IMR-90 (cell line): ENCODE data around the gene MYEF2.

Experiments used
- BHLHE40 ChIP-seq: fragments of 150-350 bp; IDR thresholded peaks from 2 replicates; pipeline ENCODE4 v1.6.1; 2016; ENCODE audit warnings: mild to moderate bottlenecking, low read depth, low read length
- ELK1 ChIP-seq: fragments of 150-350 bp; IDR thresholded peaks from 2 replicates; pipeline ENCODE4 v1.6.1; 2016; ENCODE audit warnings: low read depth, mild to moderate bottlenecking, low read length, moderate library complexity, borderline replicate concordance
- MAFK ChIP-seq: IDR thresholded peaks from 2 replicates; pipeline ENCODE4 v1.6.1; 2012; ENCODE audit warnings: low read depth, low read length, improper control_type of control experiment
- MXI1 ChIP-seq: IDR thresholded peaks from 2 replicates; pipeline ENCODE4 v1.6.1; 2012; ENCODE audit warnings: low read depth, mild to moderate bottlenecking, low read length, moderate library complexity, borderline replicate concordance
- POLR2A ChIP-seq: IDR thresholded peaks from 2 replicates; pipeline ENCODE4 v1.6.1; 2012; ENCODE audit warnings: mild to moderate bottlenecking, low read depth, low read length
- RAD21 ChIP-seq: IDR thresholded peaks from 2 replicates; pipeline ENCODE4 v1.6.1; 2012; ENCODE audit warnings: low read length, improper control_type of control experiment
- RFX5 ChIP-seq: IDR thresholded peaks from 2 replicates; pipeline ENCODE4 v1.8.0; 2012; ENCODE audit warnings: low read depth, mild to moderate bottlenecking, low read length, moderate library complexity
- SMC3 ChIP-seq: fragments of 150-350 bp; IDR thresholded peaks from 2 replicates; pipeline ENCODE4 v1.6.1; 2016; ENCODE audit warnings: low read depth, mild to moderate bottlenecking, antibody characterized with exemption, low read length, moderate library complexity
- TF ChIP-seq, protein P1 (sequence below): conservative IDR thresholded peaks from 2 replicates; pipeline ENCODE4 v1.5.1; 2012; ENCODE audit warnings: mild to moderate bottlenecking, low read depth, low read length, improper control_type of control experiment
- TF ChIP-seq, protein P2 (sequence below): fragments of 150-350 bp; IDR thresholded peaks from 2 replicates; pipeline ENCODE4 v1.6.1; 2017; ENCODE audit warnings: mild to moderate bottlenecking, antibody characterized with exemption, low read length, low read depth

DNA sequence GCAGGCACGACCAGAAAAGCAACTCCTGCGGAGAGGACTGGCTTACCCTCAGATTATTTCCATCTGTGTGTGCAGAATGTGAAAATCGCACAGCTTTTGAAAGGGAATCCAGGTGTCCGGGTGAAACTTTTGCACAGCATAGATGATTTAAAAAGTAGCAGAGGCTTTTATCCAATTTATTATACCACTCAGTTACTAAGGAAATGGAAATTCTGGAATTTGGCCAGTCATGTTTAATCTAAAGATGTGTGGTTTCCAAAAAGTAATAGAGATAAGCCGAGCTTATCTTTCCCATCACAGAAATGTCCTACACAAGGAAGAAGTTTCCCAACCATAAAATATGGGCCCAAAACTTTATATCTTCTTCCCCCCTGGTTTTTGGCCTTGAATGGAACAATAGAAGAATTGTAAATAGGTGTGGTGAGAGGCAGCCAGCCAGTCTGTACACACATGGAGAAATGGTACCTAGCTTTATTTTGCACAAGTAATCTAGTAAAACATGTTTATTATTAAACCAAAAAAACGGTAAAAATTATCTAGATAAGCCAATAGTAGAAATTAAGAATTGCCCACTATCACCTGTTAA, 76.6 kb downstream of the MYEF2 start:
- TF ChIP-seq, protein P1, sequence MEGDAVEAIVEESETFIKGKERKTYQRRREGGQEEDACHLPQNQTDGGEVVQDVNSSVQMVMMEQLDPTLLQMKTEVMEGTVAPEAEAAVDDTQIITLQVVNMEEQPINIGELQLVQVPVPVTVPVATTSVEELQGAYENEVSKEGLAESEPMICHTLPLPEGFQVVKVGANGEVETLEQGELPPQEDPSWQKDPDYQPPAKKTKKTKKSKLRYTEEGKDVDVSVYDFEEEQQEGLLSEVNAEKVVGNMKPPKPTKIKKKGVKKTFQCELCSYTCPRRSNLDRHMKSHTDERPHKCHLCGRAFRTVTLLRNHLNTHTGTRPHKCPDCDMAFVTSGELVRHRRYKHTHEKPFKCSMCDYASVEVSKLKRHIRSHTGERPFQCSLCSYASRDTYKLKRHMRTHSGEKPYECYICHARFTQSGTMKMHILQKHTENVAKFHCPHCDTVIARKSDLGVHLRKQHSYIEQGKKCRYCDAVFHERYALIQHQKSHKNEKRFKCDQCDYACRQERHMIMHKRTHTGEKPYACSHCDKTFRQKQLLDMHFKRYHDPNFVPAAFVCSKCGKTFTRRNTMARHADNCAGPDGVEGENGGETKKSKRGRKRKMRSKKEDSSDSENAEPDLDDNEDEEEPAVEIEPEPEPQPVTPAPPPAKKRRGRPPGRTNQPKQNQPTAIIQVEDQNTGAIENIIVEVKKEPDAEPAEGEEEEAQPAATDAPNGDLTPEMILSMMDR = no peak
- TF ChIP-seq RAD21 (no peak), MXI1 (no peak), POLR2A (no peak), RFX5 (no peak), MAFK (no peak), SMC3 (no peak), ELK1 (no peak), BHLHE40 (no peak)
- TF ChIP-seq, protein P2, sequence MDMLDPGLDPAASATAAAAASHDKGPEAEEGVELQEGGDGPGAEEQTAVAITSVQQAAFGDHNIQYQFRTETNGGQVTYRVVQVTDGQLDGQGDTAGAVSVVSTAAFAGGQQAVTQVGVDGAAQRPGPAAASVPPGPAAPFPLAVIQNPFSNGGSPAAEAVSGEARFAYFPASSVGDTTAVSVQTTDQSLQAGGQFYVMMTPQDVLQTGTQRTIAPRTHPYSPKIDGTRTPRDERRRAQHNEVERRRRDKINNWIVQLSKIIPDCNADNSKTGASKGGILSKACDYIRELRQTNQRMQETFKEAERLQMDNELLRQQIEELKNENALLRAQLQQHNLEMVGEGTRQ = no peak
